HG02970 (cell line): ENCODE data around the gene RGL3.
"Not testable (repeated sequence)": the region's sequence is repeated elsewhere in the genome, so short reads cannot be mapped to it uniquely, and the experiment has no call there.

Experiments
- ATAC-seq: cut with Tn5 transposase; IDR thresholded peaks from one replicate; pipeline ENCODE4 v1.9.1; 2021; ENCODE audit warnings: mild to moderate bottlenecking, moderate library complexity, moderate number of reproducible peaks; ENCODE audit not compliant: unreplicated experiment, low FRiP score

The RGL3 gene

DNA sequence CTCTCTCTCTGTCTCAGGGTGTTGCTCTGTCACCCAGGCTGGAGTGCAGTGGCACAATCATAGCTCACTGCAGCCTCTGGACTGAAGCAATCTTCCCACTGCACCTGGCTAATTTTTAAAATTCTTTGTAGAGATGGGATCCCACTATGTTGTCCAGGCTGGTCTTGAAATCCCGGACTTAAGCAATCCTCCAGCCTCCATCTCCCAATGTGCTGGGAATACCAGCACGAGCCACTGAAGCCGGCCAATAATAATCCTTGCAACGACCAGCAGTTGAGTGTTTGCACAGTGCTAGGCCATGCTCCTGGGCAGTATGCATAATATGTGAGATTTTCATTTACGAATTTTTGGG, 34.4 kb downstream of the RGL3 start:
- ATAC-seq: no peak

DNA sequence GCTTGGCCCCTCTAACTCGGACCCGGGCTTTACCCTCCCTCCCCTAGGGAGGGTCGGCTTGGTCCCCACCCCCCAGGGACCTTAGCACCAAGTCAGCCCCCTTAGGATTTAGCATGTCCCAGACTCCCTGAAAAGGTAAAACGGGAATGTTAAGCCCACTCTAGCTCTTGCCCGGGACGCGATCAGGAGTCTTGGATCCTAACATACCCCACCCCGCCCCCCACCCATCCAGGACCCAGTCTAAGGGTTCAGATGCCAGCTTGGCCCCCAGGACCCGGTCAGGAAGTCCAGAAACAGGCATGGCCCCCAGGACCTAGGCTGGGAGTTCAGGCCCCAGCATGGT, 35.4 kb downstream of the RGL3 start:
- no peak for ATAC-seq

- ATAC-seq: no peak
These were observed 36.0 kb downstream of the RGL3 start for GRCh38 chr19:11382898-11383705.

GRCh38 chr19:11380653-11381537, 38.2 kb downstream of the RGL3 start:
- ATAC-seq: peak; percentile 75

DNA sequence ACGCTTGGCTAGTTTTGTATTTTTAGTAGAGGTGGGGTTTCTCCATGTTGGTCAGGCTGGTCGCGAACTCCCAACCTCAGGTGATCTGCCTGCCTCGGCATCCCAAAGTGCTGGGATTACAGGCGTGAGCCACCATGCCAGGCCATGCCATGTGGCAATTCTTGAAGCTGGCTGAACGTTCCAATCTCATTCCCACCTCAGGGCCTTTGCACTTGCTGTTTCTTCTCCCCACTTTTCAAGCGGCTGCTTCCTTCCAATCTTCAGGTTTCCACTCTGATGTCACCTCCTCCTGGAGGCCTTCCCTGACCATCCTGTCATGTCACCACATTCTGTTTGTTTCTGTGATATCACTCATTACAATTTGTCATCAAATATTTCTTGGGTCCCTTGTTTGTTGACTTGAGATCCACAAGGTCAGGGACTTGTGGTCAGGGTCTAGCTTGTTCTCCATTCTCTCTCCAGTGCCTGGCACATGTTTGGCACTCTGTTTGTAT, 39.2 kb downstream of the RGL3 start:
- ATAC-seq: no peak

DNA sequence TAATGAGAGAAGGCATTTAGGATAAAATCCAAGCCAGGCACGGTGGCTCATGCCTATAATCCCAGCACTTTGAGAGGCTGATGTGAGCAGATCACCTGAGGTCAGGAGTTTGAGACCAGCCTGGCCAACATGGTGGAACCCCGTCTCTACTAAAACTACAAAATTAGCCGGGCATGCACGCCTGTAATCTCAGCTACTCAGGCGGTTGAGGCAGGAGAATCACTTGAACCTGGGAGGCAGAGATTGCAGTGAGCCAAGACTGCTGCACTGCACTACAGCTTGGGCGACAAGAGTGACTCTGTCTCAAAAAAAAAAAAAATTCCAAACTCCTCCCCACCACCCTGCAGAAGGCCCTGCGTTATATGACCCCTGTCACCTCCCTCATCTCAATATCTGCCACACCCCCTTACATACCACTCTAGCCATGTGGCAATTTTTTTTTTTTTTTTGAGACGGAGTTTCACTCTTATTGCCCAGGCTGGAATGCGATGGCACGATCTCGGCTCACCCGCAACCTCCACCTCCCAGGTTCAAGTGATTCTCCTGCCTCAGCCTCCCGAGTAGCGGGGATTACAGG, 39.8 kb downstream of the RGL3 start:
- not testable (repeated sequence) for ATAC-seq

DNA sequence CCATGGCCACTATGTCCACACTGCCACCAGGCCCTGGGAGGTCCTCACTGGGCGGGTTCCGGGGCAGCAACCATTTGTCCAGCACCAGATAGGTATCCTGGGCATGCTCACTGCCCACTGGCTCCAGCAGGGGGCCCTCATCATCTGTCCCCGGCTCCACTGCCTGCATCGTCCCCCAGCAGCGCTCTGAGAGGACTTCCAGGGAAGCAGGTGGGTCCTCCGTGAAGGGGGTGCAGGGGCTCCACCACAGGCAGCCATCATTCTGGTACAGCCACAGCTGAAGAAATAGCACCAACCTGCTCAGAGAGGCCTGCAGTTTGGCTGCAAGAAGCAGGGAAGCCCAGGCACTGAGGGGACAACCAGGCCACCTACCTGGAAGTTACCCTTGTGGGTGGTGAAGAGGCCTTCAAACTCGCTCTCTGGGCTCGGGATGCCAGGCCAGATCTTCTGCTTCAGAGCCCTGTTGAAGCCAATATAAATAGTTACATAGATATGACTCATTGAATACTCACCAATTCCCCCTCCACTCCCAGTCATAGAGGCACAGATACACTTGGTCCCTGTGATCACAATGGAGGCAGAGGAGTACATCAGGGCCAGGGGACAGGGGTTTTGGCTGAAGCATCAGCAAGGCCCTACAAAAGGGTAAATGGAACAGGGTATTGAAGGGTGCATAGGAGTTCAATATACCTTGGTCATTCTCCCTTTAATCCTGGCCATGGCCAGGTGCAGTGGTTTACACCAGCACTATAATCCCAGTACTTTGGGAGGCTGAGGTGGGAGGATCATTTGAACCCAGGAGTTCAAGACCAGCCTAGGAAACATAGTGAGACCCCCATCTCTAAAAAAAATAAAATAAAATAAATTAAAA, 40.6 kb downstream of the RGL3 start:
- ATAC-seq: no peak

GRCh38 chr19:11377756-11378155, 41.4 kb downstream of the RGL3 start:
- no peak for ATAC-seq

GRCh38 chr19:11377237-11377636, 41.9 kb downstream of the RGL3 start:
- no peak for ATAC-seq

GRCh38 chr19:11375143-11375948, 43.8 kb downstream of the RGL3 start:
- ATAC-seq: no peak

- peak; percentile 87 for ATAC-seq
These were observed 44.5 kb downstream of the RGL3 start, which contains the start of gene SWSAP1 for GRCh38 chr19:11374433-11375142. Gene SWSAP1 (plus strand): TSS chr19:11374666. CDS start chr19:11374681, 15 bp downstream.

DNA sequence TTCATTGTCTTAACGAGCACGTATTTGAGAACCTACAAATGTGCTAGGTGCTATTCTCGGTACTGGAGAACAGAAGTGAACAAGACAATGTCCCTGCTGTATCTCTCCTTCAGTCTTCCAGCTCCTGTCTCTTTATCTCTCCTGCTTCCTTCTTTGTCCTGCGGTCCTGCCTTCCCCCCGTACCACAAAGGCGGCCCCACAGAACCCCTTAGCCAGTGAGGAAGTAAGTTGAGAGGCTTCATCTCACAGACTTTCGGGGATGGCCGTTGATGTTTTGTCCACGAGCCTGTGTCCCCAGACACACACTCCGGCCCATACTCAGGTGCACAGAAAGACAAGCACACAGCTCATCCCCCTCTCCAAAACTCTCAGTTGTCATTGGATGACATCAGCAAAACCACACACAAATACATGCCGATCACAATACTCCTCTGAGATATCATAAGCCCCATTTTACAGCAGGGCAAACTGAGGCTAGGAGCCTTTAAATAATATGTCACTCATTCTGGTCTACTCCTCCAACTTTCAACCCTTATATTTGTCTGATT, 45.2 kb downstream of the RGL3 start:
- ATAC-seq: no peak

- ATAC-seq: no peak
These were observed 45.8 kb downstream of the RGL3 start for GRCh38 chr19:11373166-11373884.

DNA sequence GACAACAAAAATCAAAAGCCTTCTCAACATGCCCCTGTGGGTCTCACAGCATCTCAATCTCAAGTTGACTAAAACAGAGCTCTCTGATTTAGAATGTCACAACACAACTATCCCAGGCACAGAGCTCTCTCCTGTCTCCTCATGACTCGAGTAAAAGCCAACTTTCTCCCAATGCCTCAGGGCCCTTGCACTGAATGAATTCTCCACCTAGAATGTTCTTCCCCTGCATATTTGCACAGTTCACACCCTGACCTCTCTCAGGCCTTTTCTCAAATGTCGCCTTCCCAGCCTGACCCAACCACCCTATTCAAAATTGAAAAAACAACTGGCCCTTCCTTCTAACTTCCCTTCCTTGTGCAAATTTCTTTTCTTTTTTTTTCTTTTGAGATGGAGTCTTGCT, 48.4 kb downstream of the RGL3 start:
- ATAC-seq: no peak

- ATAC-seq: no peak
These were observed 51.6 kb downstream of the RGL3 start for GRCh38 chr19:11367528-11367927.

GRCh38 chr19:11365557-11366117, 53.5 kb downstream of the RGL3 start:
- ATAC-seq: no peak

DNA sequence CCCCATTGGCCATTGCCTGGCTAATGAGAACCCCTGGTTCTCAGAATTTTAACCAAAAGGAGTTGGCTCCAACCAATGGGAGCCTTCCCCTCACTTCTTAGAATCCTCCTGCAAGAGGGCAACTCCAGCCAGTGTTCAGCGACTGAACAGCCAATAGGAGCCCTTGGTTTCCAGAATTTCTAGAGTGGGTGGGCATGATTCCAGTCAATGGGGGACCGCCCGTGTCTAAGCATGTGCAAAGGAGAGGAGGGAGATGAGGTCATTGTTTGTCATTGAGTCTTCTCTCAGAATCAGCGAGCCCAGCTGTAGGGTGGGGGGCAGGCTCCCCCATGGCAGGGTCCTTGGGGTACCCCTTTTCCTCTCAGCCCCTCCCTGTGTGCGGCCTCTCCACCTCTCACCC, 54.2 kb downstream of the RGL3 start:
- no peak for ATAC-seq
